CMK (cell line): Measurements from ENCODE around the gene TMEM165.
"Not testable (repeated sequence)": the region's sequence is repeated elsewhere in the genome, so short reads cannot be mapped to it uniquely, and the experiment has no call there.

Experiments
- DNase-seq: peaks from one replicate; pipeline ENCODE4 v3.0.0-alpha.2; 2010; ENCODE audit warnings: low read depth

The TMEM165 gene

GRCh38 chr4:55395529-55396307, at the start of gene TMEM165:
Gene TMEM165, plus strand, starts transcription at chr4:55395957. Its CDS starts 233 bp downstream, at chr4:55396190.
- peak; percentile 70 for DNase-seq

GRCh38 chr4:55345980-55346850, 49.5 kb upstream of the TMEM165 start, which contains the start of gene SRD5A3:
Gene SRD5A3, plus strand, starts transcription at chr4:55346242. Its CDS starts 95 bp downstream, at chr4:55346337.
- DNase-seq: peak; percentile 62

DNA sequence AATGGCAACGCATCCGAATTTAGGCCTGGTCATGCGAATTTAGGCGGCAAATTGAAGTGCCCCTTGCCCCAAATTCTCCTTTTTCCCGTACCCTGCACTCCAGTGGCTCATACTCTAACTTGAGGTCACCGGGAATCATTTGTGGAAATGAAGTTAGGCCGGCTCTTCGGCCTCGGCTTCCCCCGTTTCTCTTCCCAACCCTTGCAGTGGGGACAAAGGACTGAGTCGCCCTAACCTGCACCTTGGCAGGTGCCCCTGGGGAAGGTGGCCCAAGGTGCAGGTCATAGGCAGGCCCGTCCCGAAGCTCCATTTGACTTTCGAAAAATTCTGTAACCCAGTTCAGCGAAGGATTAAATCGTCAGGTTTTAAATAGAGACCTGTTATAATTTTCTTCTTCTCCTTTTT, 48.9 kb upstream of the TMEM165 start:
- DNase-seq: no peak

DNA sequence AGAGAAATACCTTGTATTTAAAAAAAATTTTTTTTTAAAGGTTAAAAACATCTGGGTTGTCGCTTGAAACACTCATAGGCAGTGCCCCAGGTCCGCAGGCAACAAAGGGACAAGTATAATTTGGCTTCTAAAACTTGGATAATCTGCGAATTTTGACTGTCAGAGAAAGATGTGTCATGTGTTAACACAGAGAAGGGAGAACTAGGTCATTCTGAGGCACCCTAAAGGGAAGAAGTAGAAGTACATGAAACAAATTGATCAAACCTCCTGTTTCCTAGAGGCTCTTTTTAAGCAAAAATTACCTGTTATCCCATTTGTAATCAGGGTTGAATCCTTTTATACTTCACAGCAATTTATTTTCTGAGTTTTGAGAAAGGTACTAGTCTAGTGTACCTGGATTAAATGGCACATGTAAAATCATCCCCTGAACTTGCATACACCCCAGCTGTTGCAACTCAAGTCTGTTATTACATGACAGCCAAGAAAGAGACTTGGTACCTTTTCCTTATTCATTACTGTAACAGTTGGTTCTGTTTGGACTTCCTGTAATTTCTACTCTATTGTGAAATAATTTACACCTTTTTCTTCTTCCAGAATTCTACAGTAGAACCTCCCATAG, 48.0 kb upstream of the TMEM165 start:
- DNase-seq: no peak

- no peak for DNase-seq
Measured at GRCh38 chr4:55348466-55348865, 47.3 kb upstream of the TMEM165 start.

DNA sequence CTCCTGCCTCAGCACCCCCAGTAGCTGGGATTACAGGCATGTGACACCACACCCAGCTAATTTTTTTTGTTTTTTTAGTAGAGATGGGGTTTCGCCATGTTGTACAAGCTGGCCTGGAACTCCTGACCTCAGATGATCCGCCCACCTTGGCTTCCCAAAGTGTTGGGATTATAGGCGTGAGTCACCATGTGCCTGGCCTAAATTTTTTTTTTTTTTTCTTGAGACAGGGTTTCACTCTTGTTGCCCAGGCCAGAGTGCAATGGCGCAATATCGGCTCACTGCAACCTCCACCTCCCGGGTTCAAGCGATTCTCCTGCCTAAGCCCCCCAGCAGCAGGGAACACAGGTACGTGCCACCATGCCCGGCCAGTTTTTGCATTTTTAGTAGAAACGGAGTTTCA, 44.9 kb upstream of the TMEM165 start:
- DNase-seq: not testable (repeated sequence)

DNA sequence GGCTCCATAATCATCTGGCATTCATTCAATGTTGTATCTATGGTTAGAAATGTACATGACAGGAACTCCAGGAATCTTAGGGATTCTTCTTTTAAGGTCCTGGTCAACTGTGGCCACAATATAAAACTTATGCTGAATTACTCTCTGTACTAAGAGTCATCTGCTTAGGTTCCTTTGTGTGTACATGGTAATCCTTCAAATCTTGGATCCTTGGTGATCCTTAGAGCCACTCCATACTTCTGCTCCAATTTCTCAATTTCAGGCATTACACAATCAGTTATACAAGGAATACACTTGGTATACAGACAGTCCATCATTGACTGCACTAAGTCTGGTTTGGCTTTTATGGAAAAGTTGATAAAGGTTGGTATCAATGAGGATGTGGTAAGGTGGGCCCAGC, 43.9 kb upstream of the TMEM165 start:
- no peak for DNase-seq

- no peak for DNase-seq
Measured at GRCh38 chr4:55352726-55353125, 43.0 kb upstream of the TMEM165 start.

DNA sequence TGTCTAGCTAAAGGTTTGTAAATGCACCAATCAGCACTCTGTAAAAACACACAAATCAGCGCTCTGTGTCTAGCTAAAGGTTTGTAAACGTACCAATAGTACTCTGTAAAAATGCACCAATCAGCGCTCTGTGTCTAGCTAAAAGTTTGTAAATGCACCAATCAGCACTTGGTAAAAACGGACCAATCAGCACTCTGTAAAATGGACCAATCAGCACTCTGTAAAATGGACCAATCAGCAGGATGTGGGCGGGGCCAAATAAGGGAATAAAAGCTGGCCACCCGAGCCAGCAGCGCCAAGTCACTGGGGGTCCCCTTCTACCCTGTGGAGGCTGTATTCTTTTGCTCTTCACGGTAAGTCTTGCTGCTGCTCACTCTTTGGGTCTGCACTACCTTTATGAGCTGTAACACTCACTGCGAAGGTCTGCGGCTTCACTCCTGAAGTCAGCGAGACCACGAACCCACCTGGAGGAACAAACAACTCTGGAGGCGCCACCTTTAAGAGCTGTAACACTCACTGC, 42.5 kb upstream of the TMEM165 start:
- DNase-seq: not testable (repeated sequence)

- DNase-seq: no peak
Measured at GRCh38 chr4:55354648-55355047, 41.1 kb upstream of the TMEM165 start.

DNA sequence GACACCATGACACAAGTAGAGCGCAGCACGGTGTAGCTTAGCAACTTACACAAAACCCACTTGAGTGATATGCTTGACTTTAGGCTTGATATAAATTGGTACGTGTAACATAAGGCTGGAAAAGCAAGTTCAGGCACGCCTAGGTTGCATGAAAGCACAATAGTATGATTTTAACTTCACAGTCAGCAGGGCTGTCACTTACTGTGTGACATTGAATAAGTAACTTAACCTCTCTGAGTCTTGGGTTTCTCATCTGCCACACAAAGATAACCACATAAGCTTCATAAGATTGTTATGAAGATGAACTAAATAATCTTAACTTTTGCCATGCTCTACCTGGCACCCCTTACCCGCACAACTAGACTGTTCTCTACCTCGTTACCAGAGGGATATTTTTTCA, 40.2 kb upstream of the TMEM165 start:
- DNase-seq: no peak

DNA sequence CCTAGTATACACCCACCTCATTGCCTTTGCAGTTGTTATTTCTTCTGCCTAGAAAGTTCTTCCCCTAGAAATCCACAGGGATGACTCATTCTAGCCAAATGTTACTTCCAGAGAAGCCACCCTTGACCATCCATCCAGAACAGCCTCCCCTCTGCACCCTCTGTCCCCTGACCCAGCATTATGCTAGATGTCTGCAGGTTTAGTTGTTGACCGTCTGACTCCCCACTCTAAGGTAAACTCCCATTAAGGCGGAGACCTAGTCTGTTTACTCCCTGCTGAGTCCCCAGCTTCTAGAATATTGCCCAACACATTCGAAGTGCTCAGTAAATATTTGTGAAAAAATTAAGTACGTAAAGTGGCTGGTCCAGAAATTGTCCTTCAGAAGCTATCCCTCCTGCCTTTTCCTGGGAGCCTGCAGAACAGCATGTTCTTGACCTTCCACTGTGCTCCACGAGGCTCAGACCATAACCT, 38.7 kb upstream of the TMEM165 start:
- no peak for DNase-seq

- DNase-seq: no peak
Measured at GRCh38 chr4:55358246-55358645, 37.5 kb upstream of the TMEM165 start.

GRCh38 chr4:55358668-55359067, 37.1 kb upstream of the TMEM165 start:
- no peak for DNase-seq

DNA sequence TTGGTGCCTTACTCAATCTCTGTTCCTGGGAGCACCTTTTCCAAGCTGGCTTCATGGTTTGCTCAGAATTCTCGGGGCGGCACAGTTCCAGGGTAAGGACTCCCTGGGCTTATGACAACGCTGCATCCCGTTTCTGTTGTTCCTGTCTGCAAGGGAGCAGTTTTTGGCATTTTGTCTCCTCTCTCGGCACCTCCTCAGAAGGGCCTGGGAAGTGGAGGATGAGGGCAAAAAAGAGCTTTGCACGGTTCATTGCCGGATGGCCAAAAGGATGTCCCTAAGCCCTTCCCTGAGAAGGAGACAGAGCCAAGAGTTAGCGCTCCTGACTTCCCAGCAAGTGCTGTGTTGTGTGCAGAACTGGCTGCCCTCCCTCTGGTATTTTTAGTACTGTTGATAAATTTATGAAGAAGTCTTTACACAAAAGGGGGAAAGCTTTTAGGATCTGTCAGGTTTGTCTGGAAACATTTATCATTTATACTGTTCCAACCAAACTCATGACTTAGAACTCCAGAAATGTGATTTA, 36.3 kb upstream of the TMEM165 start:
- no peak for DNase-seq

DNA sequence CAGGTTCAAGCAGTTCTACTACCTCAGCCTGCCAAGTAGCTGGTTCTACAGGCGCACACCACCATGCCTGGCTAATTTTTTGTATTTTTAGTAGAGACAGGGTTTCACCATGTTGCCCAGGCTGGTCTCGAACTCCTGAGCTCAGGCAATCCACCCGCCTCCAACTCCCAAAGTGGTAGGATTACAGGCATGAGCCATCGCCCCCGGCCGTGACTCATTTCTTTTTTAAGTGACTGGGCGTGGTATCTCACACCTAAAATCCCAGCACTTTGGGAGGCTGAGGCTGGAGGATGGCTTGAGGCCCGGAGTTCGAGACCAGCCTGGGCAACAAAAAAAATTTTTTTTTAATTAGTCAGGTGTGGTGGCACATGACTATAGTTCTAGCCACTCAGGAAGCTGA, 32.8 kb upstream of the TMEM165 start:
- not testable (repeated sequence) for DNase-seq

GRCh38 chr4:55363691-55364351, 31.9 kb upstream of the TMEM165 start:
- no peak for DNase-seq

DNA sequence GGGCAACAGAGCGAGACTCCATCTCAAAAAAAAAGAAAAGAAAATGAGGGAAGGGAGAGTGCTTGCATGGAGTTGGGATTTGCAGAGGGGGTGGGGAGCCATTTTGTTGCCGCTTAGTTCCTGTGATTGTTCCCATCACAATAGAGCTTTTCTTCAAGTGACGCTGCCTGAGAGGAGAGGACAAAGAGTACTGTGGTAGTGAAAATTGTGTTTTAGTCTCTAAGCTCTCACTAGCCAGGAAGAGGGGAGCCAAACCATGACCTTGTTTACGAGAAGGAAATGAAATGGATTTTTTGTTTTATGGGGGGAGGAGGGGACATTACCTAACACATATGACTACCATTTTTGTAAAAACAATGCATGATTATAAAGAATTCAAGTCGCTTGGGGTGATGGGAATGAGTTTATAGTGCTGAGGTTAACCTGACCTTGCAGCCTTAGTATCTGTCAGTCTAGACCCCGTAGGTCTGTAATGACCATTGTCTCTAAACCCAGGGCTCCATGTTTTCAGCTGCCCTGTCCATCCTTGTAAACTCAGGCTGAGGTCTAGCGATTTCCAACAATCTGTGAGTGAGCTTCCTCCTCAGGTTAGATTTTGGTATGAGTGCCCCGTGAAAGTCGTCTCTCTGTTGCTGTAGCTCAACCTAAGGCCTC, 30.9 kb upstream of the TMEM165 start:
- DNase-seq: no peak

DNA sequence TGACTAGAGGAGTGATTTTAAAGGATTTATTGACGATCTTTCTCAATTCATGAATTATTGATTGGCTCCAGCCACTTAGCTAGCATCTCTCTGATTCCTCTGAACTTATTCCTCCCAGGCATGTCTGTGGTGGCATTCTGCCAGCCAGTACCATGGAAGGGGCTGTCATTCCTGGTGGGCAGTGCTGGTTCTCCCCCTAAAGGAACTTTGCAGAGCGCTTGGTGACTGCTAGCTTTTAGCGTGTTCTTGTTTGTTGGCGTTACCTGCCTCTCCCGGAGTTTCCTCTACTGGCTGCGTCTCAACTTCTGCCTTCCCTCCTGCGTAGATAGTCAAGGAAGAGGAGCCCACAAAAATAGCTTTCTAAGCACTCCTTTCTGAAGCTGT, 30.4 kb upstream of the TMEM165 start:
- no peak for DNase-seq

GRCh38 chr4:55366621-55367020, 29.1 kb upstream of the TMEM165 start:
- no peak for DNase-seq
